Mucosa of stomach (tissue), 1 donor: ENCODE data around the gene ZNF410.
"Not testable (repeated sequence)": the region's sequence is repeated elsewhere in the genome, so short reads cannot be mapped to it uniquely, and the experiment has no call there.

Source experiments
- H3K27me3 ChIP-seq: one replicate; pipeline ENCODE4 v1.7.0; 2013; ENCODE audit warnings: mild to moderate bottlenecking, low read length; ENCODE audit not compliant: control insufficient read depth, insufficient read depth
- H3K36me3 ChIP-seq: one replicate; pipeline ENCODE4 v1.7.0; 2013; ENCODE audit warnings: low read length; ENCODE audit not compliant: control insufficient read depth, insufficient read depth
- H3K4me1 ChIP-seq: one replicate; pipeline ENCODE4 v1.7.0; 2013; ENCODE audit warnings: mild to moderate bottlenecking, low read length; ENCODE audit not compliant: control insufficient read depth, insufficient read depth
- H3K4me3 ChIP-seq: one replicate; pipeline ENCODE4 v1.7.0; 2013; ENCODE audit warnings: low read length
- H3K9ac ChIP-seq: one replicate; pipeline ENCODE4 v1.7.0; 2013; ENCODE audit warnings: mild to moderate bottlenecking, low read length, moderate library complexity
- H3K9me3 ChIP-seq: one replicate; pipeline ENCODE4 v1.7.0; 2013; ENCODE audit warnings: mild to moderate bottlenecking, low read length, moderate library complexity; ENCODE audit not compliant: control insufficient read depth
- donor health status: Pancreatic carcinoma.

ZNF410 gene, protein sequence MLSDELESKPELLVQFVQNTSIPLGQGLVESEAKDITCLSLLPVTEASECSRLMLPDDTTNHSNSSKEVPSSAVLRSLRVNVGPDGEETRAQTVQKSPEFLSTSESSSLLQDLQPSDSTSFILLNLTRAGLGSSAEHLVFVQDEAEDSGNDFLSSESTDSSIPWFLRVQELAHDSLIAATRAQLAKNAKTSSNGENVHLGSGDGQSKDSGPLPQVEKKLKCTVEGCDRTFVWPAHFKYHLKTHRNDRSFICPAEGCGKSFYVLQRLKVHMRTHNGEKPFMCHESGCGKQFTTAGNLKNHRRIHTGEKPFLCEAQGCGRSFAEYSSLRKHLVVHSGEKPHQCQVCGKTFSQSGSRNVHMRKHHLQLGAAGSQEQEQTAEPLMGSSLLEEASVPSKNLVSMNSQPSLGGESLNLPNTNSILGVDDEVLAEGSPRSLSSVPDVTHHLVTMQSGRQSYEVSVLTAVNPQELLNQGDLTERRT

DNA sequence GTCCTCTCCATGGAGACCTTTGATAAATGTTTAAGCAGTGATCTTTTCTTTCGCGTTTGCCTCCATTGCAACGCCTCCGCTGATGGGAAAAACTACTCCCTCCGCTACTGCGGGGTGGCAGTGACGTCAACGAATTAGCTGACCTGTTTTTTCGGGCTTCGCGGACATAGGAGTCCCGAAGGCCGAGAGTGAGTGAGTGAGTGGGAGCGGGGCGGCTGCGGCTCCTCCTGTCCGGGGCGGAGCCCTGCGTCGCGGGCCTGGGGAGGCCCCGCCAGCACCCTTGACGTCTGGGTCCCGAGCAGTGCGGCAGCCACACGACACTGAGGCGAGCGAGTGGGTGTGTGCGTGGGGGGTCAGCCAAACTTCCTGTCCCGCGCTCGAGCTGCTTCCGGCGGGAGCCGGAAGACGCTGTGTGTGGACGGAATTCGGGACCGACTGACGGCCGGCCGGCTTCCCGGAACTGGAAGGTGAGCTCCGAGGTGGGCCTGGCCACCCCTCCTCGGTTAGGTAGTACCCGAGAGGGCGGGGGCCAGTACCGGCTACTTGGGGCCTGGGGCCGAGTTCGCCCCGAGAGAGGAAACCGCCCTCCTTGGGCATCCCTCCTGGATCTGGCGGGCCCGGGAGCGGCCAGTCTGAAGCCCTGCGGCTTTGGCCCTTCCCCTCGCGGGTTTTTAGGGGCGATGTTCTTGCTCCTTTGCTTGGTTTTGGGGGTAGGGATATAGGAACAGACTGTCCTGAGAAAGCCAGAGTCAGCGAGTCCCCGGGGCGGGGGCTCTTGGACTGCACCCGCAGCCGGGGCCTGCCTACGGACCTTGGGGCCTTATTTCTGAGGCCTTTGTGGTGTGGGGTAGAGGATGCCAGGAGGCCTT, at the start of gene ZNF410:
ZNF410 (plus strand) TSS at position 411 of the 869 bp plus-strand sequence. CDS start 5,317 bp downstream, outside the sequence.
- Histone ChIP-seq H3K27me3 (no peaks in the 10 kb centered on the region), H3K9ac (peak within 1 kb of the TSS; percentile 95), H3K36me3 (no peaks in the 10 kb centered on the region), H3K4me1 (peaks cover 9% of the 10 kb centered on the region), H3K9me3 (no peaks in the 10 kb centered on the region), H3K4me3 (peak within 1 kb of the TSS; percentile 83)

DNA sequence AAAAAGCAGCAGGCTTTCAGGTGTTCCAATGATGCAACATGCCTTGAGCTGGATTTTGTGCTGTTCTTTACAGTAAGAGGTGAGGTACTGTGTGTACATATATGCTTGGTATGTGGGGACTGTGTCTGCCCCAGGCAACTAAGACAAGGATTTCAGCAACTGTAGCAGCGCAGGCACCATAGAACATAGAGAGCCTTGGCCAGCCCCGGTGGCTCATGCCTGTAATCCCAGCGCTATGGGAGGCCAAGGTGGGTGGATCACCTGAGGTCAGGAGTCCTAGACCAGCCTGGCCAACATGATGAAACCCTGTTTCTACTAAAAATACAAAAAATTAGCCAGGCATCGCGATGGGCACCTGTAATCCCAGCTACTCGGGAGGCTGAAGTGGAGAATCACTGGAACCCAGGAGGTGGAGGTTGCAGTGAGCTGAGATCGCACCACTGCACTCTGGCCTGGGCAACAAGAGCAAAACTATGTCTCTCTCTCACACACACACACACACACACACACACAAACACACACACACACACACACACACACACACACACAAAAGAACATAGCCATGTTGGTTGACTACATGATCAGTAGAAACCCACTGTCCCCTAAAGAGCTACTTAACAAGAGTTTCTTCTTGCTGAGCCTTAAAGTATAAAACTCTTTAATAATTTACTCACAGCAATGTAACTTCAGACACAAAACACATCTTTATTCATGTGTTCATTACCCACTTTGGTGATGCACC, 48.2 kb upstream of the ZNF410 start:
- H3K27me3 ChIP-seq, H3K36me3 ChIP-seq, H3K4me1 ChIP-seq, H3K9me3 ChIP-seq, H3K4me3 ChIP-seq, H3K9ac ChIP-seq: not testable (repeated sequence)

DNA sequence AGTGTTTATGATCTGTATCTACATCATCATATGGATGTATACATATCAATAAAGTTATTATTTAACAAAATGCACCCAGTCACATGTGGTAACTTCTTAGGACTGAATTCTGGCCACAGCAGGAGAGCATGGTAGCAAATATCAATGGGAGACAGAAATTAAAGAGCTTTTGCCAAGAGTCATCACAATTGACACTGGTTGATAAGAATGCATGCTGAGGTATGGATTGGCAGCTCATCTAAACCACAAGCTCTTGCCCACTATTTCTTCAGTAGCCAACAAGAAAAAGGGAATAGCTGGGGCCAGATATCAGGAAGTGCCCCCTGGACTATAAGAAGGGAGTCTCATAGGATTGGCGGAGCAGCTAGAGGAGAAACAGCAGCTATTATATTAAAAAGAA, 44.5 kb upstream of the ZNF410 start:
- Histone ChIP-seq H3K9ac (no peak overlapping the region), H3K27me3 (no peaks in the 10 kb centered on the region), H3K9me3 (no peaks in the 10 kb centered on the region), H3K4me3 (no peak overlapping the region), H3K36me3 (no peaks in the 10 kb centered on the region), H3K4me1 (no peaks in the 10 kb centered on the region)

DNA sequence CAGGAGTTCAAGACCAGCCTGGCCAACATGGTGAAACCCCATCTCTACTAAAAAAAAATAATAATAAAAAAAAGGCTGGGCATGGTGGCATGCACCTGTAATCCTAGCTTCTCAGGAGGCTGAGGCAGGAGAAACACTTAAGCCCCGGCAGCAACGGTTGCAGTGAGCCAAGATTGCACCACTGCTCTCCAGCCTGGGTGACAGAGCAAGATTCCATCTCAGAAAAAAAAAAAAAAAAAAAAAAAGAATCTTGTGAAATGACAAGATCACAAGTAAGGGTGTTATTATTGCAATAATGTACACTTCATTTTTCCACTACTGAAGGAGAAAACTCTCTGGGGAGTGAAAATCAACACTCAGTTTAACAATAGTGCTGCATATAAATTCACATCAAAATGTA, 43.8 kb upstream of the ZNF410 start:
- Histone ChIP-seq H3K27me3 (no peaks in the 10 kb centered on the region), H3K4me1 (no peaks in the 10 kb centered on the region), H3K9me3 (no peaks in the 10 kb centered on the region)

DNA sequence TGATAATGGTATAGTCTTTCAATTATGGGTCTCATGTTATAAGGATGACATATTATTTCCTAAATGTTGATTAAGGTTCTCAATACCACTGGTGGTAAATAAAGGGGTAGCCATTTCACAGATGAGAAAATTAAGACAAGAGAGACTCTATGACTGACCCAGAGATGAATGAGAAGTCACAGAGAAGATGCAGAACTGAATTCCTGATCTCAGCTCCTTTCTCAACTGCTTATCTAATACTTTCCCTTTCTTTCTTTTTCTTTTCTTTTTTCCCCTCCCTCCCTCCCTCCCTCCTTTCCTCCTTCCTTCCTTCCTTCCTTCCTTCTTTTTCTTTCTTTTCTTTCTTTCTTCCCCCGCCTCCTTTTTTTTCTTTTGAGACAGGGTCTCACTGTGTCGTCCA, 43.4 kb upstream of the ZNF410 start:
- H3K9ac ChIP-seq: no peak overlapping the region
- no peaks in the 10 kb centered on the region for H3K9me3 ChIP-seq
- H3K4me1 ChIP-seq: no peaks in the 10 kb centered on the region
- no peaks in the 10 kb centered on the region for H3K27me3 ChIP-seq
- no peak overlapping the region for H3K4me3 ChIP-seq
- no peaks in the 10 kb centered on the region for H3K36me3 ChIP-seq

More for the DNA sequence above, 43.8 kb upstream of the ZNF410 start:
- Histone ChIP-seq H3K9ac (no peak overlapping the region), H3K4me3 (no peak overlapping the region), H3K36me3 (no peaks in the 10 kb centered on the region)

DNA sequence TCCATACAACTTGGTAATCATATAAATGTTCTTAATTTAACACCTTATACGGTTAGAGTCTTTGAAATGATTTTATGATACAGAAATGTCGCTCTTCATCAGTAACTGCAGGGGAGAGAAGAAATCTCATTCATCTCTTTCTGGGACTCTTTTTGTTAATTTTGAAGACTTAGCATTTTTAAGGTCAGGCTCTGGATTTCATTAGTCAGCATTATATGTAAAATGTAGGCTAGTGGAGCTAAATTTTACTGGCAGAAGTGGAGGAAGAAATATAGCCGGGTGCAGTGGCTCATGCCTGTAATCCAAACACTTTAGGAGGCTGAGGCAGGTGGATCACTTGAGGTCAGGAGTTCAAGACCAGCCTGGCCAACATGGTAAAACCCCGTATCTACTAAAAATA, 39.7 kb upstream of the ZNF410 start:
- Histone ChIP-seq H3K36me3 (no peaks in the 10 kb centered on the region), H3K4me1 (peaks cover 4% of the 10 kb centered on the region)

DNA sequence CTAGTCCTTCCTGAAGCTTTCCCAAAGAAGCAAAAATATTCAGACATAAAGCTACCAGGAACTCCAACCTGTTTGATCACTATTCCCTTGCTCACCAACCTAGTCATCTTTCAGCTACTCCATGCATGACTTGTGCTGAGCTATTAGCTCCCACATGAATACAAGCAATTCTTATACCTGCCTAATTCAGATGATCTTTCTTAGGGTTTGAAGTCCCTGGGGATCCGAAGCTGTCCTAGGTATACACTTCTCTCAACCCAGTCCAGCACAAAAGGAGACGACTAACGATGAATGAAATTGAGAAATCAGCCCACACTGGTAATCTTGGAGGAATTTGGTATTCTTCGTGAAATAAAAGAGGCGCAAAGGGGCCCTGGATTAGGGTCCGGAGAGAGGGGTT, 35.7 kb upstream of the ZNF410 start:
- peaks cover 13% of the 10 kb centered on the region for H3K4me1 ChIP-seq
- no peaks in the 10 kb centered on the region for H3K36me3 ChIP-seq
- H3K27me3 ChIP-seq: no peaks in the 10 kb centered on the region
- H3K9ac ChIP-seq: peak overlapping the region; percentile 67
- H3K4me3 ChIP-seq: peak overlapping the region; percentile 11
- H3K9me3 ChIP-seq: no peaks in the 10 kb centered on the region

More for the DNA sequence above, 39.7 kb upstream of the ZNF410 start:
- Histone ChIP-seq H3K4me3 (no peak overlapping the region), H3K9me3 (no peaks in the 10 kb centered on the region), H3K27me3 (no peaks in the 10 kb centered on the region), H3K9ac (no peak overlapping the region)

DNA sequence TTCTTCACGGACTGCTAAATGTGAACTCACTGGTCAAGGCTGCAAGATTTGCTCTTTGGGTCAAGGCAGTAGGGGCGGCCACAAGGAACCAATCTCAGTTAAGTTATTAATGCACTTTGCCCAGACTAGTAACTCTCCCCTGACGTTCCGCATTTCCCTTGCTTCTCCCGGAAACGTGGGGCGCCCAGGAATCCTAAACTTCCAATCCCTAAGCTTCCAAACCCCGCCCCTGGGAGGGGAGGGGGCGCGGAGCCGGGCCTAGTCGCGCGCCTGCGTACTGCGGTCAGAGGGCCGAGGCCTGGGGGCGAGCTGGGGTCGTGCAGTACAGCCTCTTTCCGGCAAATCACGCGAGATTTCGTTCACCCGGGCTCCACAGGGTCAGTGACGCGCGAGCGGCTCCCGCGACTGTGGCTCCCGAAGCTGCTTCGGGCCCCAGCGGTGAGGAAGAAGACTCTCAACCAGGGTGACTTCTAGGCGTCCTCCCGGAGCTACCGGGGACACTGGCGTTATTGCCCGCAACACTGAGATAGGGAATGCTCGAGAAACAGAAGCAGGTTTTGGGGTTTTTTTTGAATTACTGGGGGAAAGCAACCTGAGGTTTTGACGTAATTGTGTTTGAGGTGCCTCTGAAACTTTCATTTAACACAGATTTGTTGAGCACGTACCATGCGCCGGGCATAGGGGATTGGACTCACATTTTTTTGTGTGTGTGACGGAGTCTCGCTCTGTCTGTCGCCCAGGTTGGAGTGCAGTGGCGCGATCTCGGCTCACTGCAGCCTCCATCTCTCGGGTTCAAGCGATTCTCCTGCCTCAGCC, 34.9 kb upstream of the ZNF410 start, which contains the start of gene PTGR2:
PTGR2 (plus strand) TSS at position 265 of the 816 bp plus-strand sequence. CDS start 7,032 bp downstream, outside the sequence.
- no peaks in the 10 kb centered on the region for H3K9me3 ChIP-seq
- peaks cover 13% of the 10 kb centered on the region for H3K4me1 ChIP-seq
- peak within 1 kb of the TSS; percentile 67 for H3K9ac ChIP-seq
- peak within 1 kb of the TSS; percentile 11 for H3K4me3 ChIP-seq
- no peaks in the 10 kb centered on the region for H3K27me3 ChIP-seq
- no peaks in the 10 kb centered on the region for H3K36me3 ChIP-seq

DNA sequence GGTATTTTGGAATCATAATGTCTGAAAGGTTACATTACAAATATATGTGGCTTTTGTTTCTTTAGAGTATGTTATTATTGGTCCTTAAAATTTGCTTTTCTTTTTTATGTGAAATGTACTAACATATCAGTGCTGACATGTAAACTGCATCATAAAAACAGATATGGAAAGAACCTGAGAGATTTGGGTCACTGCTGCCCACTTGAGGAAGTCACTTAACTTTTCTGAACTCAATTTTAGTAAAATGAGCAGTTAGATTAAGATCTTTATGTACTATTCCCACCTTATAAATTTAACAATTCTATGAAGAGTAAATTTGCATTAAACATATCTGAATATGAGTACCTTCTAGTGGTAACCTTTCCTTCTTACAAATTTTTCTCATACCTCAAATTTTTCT, 27.5 kb upstream of the ZNF410 start:
- Histone ChIP-seq H3K4me3 (no peak overlapping the region), H3K9ac (no peak overlapping the region), H3K36me3 (no peaks in the 10 kb centered on the region), H3K4me1 (no peaks in the 10 kb centered on the region), H3K27me3 (no peaks in the 10 kb centered on the region), H3K9me3 (no peaks in the 10 kb centered on the region)

DNA sequence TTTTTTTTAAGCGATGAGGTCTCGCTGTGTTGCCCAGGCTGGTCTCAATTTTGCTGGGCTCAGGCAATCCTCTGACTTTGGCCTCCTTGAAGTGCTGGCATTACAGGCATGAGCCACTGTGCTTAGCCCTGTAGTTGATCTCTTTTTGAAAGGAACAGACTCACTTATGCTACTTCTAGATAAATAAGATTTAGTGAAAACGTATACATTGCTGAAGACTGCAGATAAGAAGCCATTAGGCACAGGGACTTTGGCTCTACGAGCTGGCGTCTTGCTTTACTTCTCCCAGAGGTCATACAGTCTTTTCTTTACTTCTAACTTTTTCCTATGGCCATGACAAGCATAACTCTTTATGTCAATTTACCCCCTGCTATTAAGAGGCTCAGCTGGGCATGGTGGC, 25.6 kb upstream of the ZNF410 start:
- Histone ChIP-seq H3K27me3 (no peaks in the 10 kb centered on the region), H3K9me3 (no peaks in the 10 kb centered on the region), H3K4me1 (no peaks in the 10 kb centered on the region), H3K9ac (no peak overlapping the region), H3K4me3 (no peak overlapping the region), H3K36me3 (no peaks in the 10 kb centered on the region)

DNA sequence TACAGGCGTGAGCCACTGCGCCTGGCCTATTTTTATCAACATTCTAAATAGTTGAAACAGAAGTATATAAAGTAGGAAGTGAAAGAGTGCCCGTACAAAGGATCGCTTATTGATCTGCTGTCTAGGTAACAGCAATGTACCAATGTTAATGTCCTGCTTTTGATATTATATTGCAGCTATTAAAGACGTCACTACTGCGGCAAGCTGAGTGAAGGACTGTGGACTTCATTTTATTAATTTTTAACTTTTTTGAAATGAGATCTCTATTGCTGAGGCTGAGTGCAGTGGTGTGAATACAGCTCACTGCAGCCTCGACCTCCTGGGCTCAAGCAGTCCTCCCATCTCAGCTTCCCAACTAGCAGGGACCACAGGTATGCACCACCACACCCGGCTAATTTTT, 24.2 kb upstream of the ZNF410 start:
- Histone ChIP-seq H3K9ac (no peak overlapping the region), H3K9me3 (no peaks in the 10 kb centered on the region), H3K4me1 (no peaks in the 10 kb centered on the region), H3K4me3 (no peak overlapping the region), H3K36me3 (no peaks in the 10 kb centered on the region), H3K27me3 (no peaks in the 10 kb centered on the region)
